Measurements from ENCODE around the gene FCHO1. TPM values are rescaled to one million over a fixed set of nuclear protein-coding genes. Genes with fewer than 3 reads are reported as not detected.

FCHO1 gene
- total RNA-seq, 4 donors from 2014 or later = 32.6 to 48.2 (median 35.7) TPM

DNA sequence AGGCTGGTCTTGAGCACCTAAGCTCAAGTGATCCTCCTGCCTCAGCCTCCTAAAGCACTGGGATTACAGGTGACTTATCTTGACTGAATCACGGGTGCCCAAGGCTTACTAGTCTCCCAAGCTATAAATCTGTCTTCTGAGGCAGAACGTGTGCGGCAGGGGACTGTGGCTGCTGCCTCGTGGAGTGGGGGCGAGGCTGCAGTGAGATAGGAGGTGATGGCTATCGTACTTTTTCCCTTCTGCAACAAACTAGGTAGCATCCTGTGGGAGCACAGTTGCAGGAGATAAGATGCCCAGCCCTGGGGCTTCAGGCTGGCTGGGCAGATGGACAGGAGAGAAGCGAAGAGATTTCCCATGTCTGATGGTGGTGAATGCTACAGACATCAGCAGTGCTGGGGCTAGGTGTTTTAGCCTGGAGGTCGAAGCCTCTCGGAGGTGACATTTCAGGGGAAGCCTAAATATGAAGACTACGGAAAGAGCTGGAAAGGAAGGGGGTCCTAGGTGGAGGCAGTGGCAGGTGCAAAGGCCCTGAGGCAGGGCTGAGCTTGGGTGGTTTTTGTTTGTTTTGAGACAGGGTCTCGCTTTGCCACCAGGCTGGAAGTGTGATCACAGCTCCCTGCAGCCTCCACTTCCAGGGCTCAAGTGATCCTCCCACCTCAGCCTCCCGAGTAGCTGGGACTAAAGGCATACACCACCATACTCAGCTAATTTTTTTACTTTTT, 51.0 kb downstream of the FCHO1 start:
- Histone ChIP-seq H3K36me3 (no peaks in the 10 kb centered on the region), H3K27ac (no peak overlapping the region), H3K4me1 (peaks cover 4% of the 10 kb centered on the region), H3K4me3 (no peak overlapping the region), H3K9me3 (no peaks in the 10 kb centered on the region), H3K27me3 (peaks cover 33% of the 10 kb centered on the region)
- no peak for DNase-seq (ENCODE audit: low spot score in 2 of 2)
- no peak for TF ChIP-seq POLR2A (IDR thresholded peaks at IDR 0.05)
- no peak for TF ChIP-seq EP300 (IDR thresholded peaks at IDR 0.05)
- TF ChIP-seq, protein P1, sequence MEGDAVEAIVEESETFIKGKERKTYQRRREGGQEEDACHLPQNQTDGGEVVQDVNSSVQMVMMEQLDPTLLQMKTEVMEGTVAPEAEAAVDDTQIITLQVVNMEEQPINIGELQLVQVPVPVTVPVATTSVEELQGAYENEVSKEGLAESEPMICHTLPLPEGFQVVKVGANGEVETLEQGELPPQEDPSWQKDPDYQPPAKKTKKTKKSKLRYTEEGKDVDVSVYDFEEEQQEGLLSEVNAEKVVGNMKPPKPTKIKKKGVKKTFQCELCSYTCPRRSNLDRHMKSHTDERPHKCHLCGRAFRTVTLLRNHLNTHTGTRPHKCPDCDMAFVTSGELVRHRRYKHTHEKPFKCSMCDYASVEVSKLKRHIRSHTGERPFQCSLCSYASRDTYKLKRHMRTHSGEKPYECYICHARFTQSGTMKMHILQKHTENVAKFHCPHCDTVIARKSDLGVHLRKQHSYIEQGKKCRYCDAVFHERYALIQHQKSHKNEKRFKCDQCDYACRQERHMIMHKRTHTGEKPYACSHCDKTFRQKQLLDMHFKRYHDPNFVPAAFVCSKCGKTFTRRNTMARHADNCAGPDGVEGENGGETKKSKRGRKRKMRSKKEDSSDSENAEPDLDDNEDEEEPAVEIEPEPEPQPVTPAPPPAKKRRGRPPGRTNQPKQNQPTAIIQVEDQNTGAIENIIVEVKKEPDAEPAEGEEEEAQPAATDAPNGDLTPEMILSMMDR (IDR thresholded peaks at IDR 0.05) = no peak
- TF ChIP-seq POLR2AphosphoS5 (IDR thresholded peaks at IDR 0.05) = no peak
- 57% methylated on average over 12 of the region's 12 CpGs for WGBS

DNA sequence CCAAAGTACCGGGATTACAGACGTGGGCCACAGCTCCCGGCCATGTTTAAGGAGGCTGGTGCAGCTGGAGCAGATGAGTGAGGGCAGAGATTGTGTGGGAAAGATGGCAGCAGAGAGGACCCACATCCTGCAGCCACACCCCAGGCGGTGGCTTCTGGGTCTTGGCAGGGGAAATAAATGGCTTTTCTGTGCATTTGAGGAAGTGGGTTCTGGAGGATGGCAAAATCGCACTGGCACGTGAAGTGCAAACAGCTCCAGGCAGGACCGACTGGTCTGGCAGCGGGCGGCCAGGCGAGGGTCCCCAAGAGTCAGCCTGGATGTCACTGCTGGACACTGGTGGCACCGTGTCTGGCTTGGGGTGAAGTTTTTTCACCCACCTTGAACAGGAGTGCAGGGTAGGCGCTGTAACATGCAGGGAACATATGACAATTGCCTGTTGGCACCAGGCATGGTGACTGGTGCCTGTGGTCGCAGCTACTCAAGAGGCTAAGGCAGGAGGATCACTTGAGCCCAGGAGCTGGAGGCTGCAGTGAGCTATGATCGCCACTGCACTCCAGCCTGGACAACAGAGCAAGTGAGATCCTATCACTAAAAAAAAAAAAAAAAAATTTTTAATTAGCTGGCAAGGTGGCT, 52.1 kb downstream of the FCHO1 start:
- Histone ChIP-seq H3K36me3 (no peaks in the 10 kb centered on the region), H3K4me3 (no peak overlapping the region), H3K9me3 (no peaks in the 10 kb centered on the region), H3K4me1 (no peaks in the 10 kb centered on the region), H3K27me3 (peaks cover 29% of the 10 kb centered on the region), H3K27ac (no peak overlapping the region)
- TF ChIP-seq POLR2AphosphoS5 (IDR thresholded peaks at IDR 0.05) (no peak), POLR2A (IDR thresholded peaks at IDR 0.05) (no peak), EP300 (IDR thresholded peaks at IDR 0.05) (no peak)
- TF ChIP-seq, protein P1 (IDR thresholded peaks at IDR 0.05) = no peak
- 49% methylated on average over 14 of the region's 14 CpGs for WGBS
- no peak for DNase-seq (ENCODE audit: low spot score in 2 of 2)

DNA sequence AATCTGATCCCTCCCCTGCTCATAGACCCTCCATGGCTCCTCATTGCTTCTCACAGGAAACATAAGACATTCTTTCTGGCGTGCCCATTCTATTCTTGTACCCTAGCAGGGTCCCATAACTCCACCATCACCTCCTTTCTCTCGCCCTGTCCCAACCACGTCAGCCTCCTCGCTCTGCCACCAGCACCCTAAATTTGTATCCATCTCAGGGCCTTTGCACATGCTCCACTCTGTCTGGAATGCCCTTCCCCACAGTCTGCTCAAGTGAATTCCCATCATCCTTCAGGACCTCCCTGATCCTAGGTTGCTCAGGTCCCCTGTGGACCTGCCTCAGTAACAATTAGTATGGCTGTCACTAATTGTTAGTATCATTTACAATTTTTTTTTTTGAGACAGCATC, 54.1 kb downstream of the FCHO1 start:
- WGBS = 96% methylated on average over 4 of the region's 4 CpGs
- no peak overlapping the region for H3K4me3 ChIP-seq
- no peak for TF ChIP-seq EP300 (IDR thresholded peaks at IDR 0.05)

DNA sequence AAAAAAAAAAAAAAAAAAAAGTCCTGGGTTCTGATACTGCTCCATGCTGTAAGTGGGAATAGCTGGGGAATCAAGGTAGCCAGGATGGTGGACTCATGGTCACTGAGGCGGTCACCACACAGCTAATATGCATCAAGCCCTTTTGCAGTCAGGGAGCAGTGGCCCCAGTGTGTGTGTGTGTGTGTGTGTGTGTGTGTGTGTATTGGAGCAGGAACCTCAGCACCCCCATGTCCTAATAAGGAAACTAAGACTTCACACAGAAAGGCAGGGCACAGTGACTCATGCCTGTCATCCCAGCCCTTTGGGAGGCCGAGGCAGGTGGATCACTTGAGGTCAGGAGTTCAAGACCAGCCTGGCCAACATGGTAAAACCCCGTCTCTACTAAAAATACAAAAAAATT, 55.7 kb downstream of the FCHO1 start:
- no peaks in the 10 kb centered on the region for H3K9me3 ChIP-seq
- 75% methylated on average over 3 of the region's 3 CpGs for WGBS
- peaks cover 25% of the 10 kb centered on the region for H3K27me3 ChIP-seq
- DNase-seq (ENCODE audit: low spot score in 2 of 2) = no peak
- H3K27ac ChIP-seq = no peak overlapping the region
- no peak for TF ChIP-seq POLR2AphosphoS5 (IDR thresholded peaks at IDR 0.05)
- TF ChIP-seq, protein P1 (IDR thresholded peaks at IDR 0.05) = no peak
- no peak for TF ChIP-seq POLR2A (IDR thresholded peaks at IDR 0.05)
- no peak for TF ChIP-seq EP300 (IDR thresholded peaks at IDR 0.05)
- no peaks in the 10 kb centered on the region for H3K36me3 ChIP-seq
- no peaks in the 10 kb centered on the region for H3K4me1 ChIP-seq
- no peak overlapping the region for H3K4me3 ChIP-seq

More for the DNA sequence above, 54.1 kb downstream of the FCHO1 start:
- H3K27me3 ChIP-seq = peaks cover 32% of the 10 kb centered on the region
- no peaks in the 10 kb centered on the region for H3K36me3 ChIP-seq
- H3K4me1 ChIP-seq = no peaks in the 10 kb centered on the region
- no peak for DNase-seq (ENCODE audit: low spot score in 2 of 2)
- H3K27ac ChIP-seq = no peak overlapping the region
- no peaks in the 10 kb centered on the region for H3K9me3 ChIP-seq

DNA sequence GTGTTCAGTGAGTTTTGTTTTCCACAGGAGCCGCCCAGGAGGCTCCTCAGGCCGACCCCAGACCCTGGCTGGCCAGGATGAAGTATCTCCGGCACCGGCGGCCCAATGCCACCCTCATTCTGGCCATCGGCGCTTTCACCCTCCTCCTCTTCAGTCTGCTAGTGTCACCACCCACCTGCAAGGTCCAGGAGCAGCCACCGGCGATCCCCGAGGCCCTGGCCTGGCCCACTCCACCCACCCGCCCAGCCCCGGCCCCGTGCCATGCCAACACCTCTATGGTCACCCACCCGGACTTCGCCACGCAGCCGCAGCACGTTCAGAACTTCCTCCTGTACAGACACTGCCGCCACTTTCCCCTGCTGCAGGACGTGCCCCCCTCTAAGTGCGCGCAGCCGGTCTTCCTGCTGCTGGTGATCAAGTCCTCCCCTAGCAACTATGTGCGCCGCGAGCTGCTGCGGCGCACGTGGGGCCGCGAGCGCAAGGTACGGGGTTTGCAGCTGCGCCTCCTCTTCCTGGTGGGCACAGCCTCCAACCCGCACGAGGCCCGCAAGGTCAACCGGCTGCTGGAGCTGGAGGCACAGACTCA, 56.5 kb downstream of the FCHO1 start:
- Histone ChIP-seq H3K27ac (no peak overlapping the region), H3K4me3 (no peak overlapping the region), H3K27me3 (peaks cover 21% of the 10 kb centered on the region), H3K4me1 (no peaks in the 10 kb centered on the region), H3K9me3 (no peaks in the 10 kb centered on the region), H3K36me3 (no peaks in the 10 kb centered on the region)
- no peak for DNase-seq (ENCODE audit: low spot score in 2 of 2)
- no peak for TF ChIP-seq POLR2AphosphoS5 (IDR thresholded peaks at IDR 0.05)
- TF ChIP-seq, protein P1 (IDR thresholded peaks at IDR 0.05) = no peak
- no peak for TF ChIP-seq EP300 (IDR thresholded peaks at IDR 0.05)
- TF ChIP-seq POLR2A (IDR thresholded peaks at IDR 0.05) = no peak
- 75% methylated on average over 32 of the region's 38 CpGs for WGBS

Data from suprapubic skin (tissue), 4 donors.